GM23338 (cell line): ENCODE data around the gene ZMPSTE24. TPM values are rescaled to one million over a fixed set of nuclear protein-coding genes. Genes with fewer than 3 reads are reported as not detected.

Experiments
- ATAC-seq: fragments of 200-7000 bp; cut with Tn5 transposase; 3 replicates; pipeline ENCODE4 v1.9.1; 2020
- DNase-seq: peaks from one replicate; pipeline ENCODE4 v3.0.0-alpha.2; 2015; ENCODE audit warnings: low spot score
- H2AFZ ChIP-seq: fragments of 200-600 bp; sonication (generic); 2 replicates; pipeline ENCODE4 v1.8.0; 2016; ENCODE audit warnings: antibody characterized with exemption, mild to moderate bottlenecking, moderate library complexity
- H3F3A ChIP-seq: fragments of 200-600 bp; sonication (generic); replicated peaks from 2 replicates; pipeline ENCODE4 v1.8.0; 2017; ENCODE audit warnings: antibody characterized with exemption, mixed run types, low read depth
- H3K27ac ChIP-seq: fragments of 200-600 bp; sonication (generic); 2 replicates; pipeline ENCODE4 v1.6.1; 2016; ENCODE audit warnings: low read depth
- H3K27me3 ChIP-seq: fragments of 200-600 bp; sonication (generic); 2 replicates; pipeline ENCODE4 v1.8.0; 2016; ENCODE audit warnings: mild to moderate bottlenecking, mixed run types, moderate library complexity; ENCODE audit not compliant: insufficient read depth
- H3K36me3 ChIP-seq: fragments of 200-600 bp; sonication (generic); 2 replicates; pipeline ENCODE4 v1.8.0; 2016; ENCODE audit warnings: mild to moderate bottlenecking; ENCODE audit not compliant: insufficient read depth
- H3K4me1 ChIP-seq: fragments of 200-600 bp; sonication (generic); 2 replicates; pipeline ENCODE4 v1.8.0; 2016; ENCODE audit warnings: mild to moderate bottlenecking, moderate library complexity; ENCODE audit not compliant: insufficient read depth
- H3K4me2 ChIP-seq: fragments of 200-600 bp; sonication (generic); 2 replicates; pipeline ENCODE4 v1.7.1; 2017; ENCODE audit warnings: mixed run types
- H3K4me3 ChIP-seq: fragments of 200-600 bp; sonication (generic); 2 replicates; pipeline ENCODE4 v1.6.1; 2016; ENCODE audit warnings: mixed run types
- H3K79me2 ChIP-seq: fragments of 200-600 bp; sonication (generic); replicated peaks from 2 replicates; pipeline ENCODE4 v1.8.0; 2017; ENCODE audit warnings: mild to moderate bottlenecking; ENCODE audit not compliant: insufficient read depth
- H3K9me2 ChIP-seq: fragments of 200-600 bp; sonication (generic); 2 replicates; pipeline ENCODE4 v1.8.0; 2017; ENCODE audit not compliant: insufficient read depth
- H4K20me1 ChIP-seq: fragments of 200-600 bp; sonication (generic); replicated peaks from 2 replicates; pipeline ENCODE4 v1.8.0; 2017; ENCODE audit warnings: mild to moderate bottlenecking; ENCODE audit not compliant: insufficient read depth
- H3K27ac Mint-ChIP-seq: 2 replicates; pipeline ENCODE4 v1.8.0; 2020; ENCODE audit warnings: inconsistent platforms, mild to moderate bottlenecking, moderate library complexity, mixed read lengths
- H3K27me3 Mint-ChIP-seq: 3 replicates; pipeline ENCODE4 v1.8.0; 2022; ENCODE audit warnings: low read depth, mild to moderate bottlenecking, moderate library complexity, mixed read lengths, inconsistent platforms; ENCODE audit not compliant: insufficient read depth, poor library complexity
- H3K36me3 Mint-ChIP-seq: 3 replicates; pipeline ENCODE4 v1.8.0; 2021; ENCODE audit warnings: low read depth, mild to moderate bottlenecking, inconsistent platforms, moderate library complexity, mixed read lengths
- H3K4me1 Mint-ChIP-seq: 3 replicates; pipeline ENCODE4 v1.8.0; 2020; ENCODE audit warnings: mild to moderate bottlenecking, inconsistent platforms, mixed read lengths
- H3K4me3 Mint-ChIP-seq: 3 replicates; pipeline ENCODE4 v1.8.0; 2021; ENCODE audit warnings: moderate library complexity, mild to moderate bottlenecking, inconsistent platforms, mixed read lengths
- H3K9me3 Mint-ChIP-seq: 3 replicates; pipeline ENCODE4 v1.8.0; 2020; ENCODE audit warnings: moderate library complexity, mild to moderate bottlenecking, inconsistent platforms, mixed read lengths
- CREB1 ChIP-seq: fragments of 250-450 bp; sonication (Bioruptor Pico); IDR thresholded peaks from 2 replicates; pipeline ENCODE4 v1.5.0; 2020; ENCODE audit warnings: low read depth, mild to moderate bottlenecking, moderate library complexity
- CTCF ChIP-seq, 2 experiments: fragments of 200-600 bp in 1 of 2; sonication (generic) in 1 of 2; conservative IDR thresholded peaks; 2 replicates each; pipeline versions ENCODE4 v1.5.1 to v1.6.1; 2016 to 2017; ENCODE audit warnings: antibody characterized with exemption in 2 of 2, low read depth in 2 of 2, mild to moderate bottlenecking in 2 of 2, moderate library complexity in 1 of 2
- EZH2 ChIP-seq: fragments of 200-600 bp; sonication (generic); IDR thresholded peaks from one replicate; pipeline ENCODE4 v1.8.0; 2017; ENCODE audit warnings: antibody characterized with exemption, mild to moderate bottlenecking, low read depth; ENCODE audit not compliant: unreplicated experiment
- EZH2phosphoT487 ChIP-seq: fragments of 200-600 bp; sonication (generic); IDR thresholded peaks from one replicate; pipeline ENCODE4 v1.8.1; 2018; ENCODE audit warnings: antibody characterized with exemption; ENCODE audit not compliant: unreplicated experiment
- JUNB ChIP-seq: IDR thresholded peaks from one replicate; pipeline ENCODE4 v1.6.1; 2016; ENCODE audit warnings: antibody characterized with exemption; ENCODE audit not compliant: unreplicated experiment
- NANOG ChIP-seq: IDR thresholded peaks from 2 replicates; pipeline ENCODE4 v1.6.1; 2016; ENCODE audit warnings: antibody characterized with exemption, borderline replicate concordance
- POLR2AphosphoS5 ChIP-seq: IDR thresholded peaks from 2 replicates; pipeline ENCODE4 v1.6.1; 2016; ENCODE audit warnings: antibody characterized with exemption, low read depth
- REST ChIP-seq: IDR thresholded peaks from one replicate; pipeline ENCODE4 v1.6.1; 2018; ENCODE audit warnings: antibody characterized with exemption; ENCODE audit not compliant: unreplicated experiment
- STAT1 ChIP-seq: IDR thresholded peaks from one replicate; pipeline ENCODE4 v1.6.1; 2016; ENCODE audit warnings: antibody characterized with exemption; ENCODE audit not compliant: unreplicated experiment
- ZNF114 ChIP-seq: fragments of 250-450 bp; sonication (Bioruptor Pico); IDR thresholded peaks from 2 replicates; pipeline ENCODE4 v1.5.0; 2020; ENCODE audit warnings: mild to moderate bottlenecking, moderate library complexity
- ZNF331 ChIP-seq: fragments of 250-450 bp; sonication (Bioruptor Pico); IDR thresholded peaks from 2 replicates; pipeline ENCODE4 v1.5.0; 2020; ENCODE audit warnings: low read depth, mild to moderate bottlenecking, moderate library complexity
- ZNF462 ChIP-seq: fragments of 250-450 bp; sonication (Bioruptor Pico); IDR thresholded peaks from 2 replicates; pipeline ENCODE4 v1.5.0; 2020; ENCODE audit warnings: mild to moderate bottlenecking, moderate library complexity
- polyA plus RNA-seq: library from polyadenylated mRNA; unstranded; fragments of >200 nt; fragmentation: Nextera tagmentation; extraction: Ambion mirVana; gene quantifications from 2 replicates; pipeline ENCODE4 v1.2.1, GENCODE V29; 2016
- total RNA-seq: library from RNA; depleted of rRNA; stranded (reverse); fragments of >200 nt; shearing (Covaris generic); gene quantifications from 2 replicates; pipeline ENCODE4 v1.2.3, GENCODE V29; 2014
- TF ChIP-seq, protein P1 (sequence below): IDR thresholded peaks from 2 replicates; pipeline ENCODE4 v1.6.1; 2016; ENCODE audit warnings: antibody characterized with exemption

The ZMPSTE24 gene
- total and polyA plus RNA-seq, 2 experiments from 2014 or later, result 23.1 to 51.2 TPM

GRCh38 chr1:40310129-40310461 lies 52.1 kb downstream of the ZMPSTE24 start:
- Histone ChIP-seq H3F3A (no peaks in the 10 kb centered on the region), H3K27ac (no peak overlapping the region), H3K27me3 (peaks cover 32% of the 10 kb centered on the region), H2AFZ (no peak overlapping the region), H3K4me1 (peaks cover 8% of the 10 kb centered on the region), H3K4me2 (no peak overlapping the region), H3K9me2 (no peaks in the 10 kb centered on the region), H4K20me1 (no peaks in the 10 kb centered on the region), H3K36me3 (no peaks in the 10 kb centered on the region), H3K79me2 (no peaks in the 10 kb centered on the region), H3K4me3 (no peak overlapping the region)
- no peak for TF ChIP-seq ZNF331 (CRISPR knock-in tag)
- TF ChIP-seq REST, result no peak
- no peak for TF ChIP-seq ZNF462 (CRISPR knock-in tag)
- TF ChIP-seq CREB1, result no peak
- no peak for TF ChIP-seq STAT1
- TF ChIP-seq EZH2, result no peak
- no peak for TF ChIP-seq JUNB
- TF ChIP-seq, protein P1, sequence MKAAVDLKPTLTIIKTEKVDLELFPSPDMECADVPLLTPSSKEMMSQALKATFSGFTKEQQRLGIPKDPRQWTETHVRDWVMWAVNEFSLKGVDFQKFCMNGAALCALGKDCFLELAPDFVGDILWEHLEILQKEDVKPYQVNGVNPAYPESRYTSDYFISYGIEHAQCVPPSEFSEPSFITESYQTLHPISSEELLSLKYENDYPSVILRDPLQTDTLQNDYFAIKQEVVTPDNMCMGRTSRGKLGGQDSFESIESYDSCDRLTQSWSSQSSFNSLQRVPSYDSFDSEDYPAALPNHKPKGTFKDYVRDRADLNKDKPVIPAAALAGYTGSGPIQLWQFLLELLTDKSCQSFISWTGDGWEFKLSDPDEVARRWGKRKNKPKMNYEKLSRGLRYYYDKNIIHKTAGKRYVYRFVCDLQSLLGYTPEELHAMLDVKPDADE, result no peak
- no peak for TF ChIP-seq NANOG
- TF ChIP-seq CTCF (conservative IDR thresholded peaks at IDR 0.05; ENCODE audit: low read depth in 2 of 2), result no peak
- no peak for TF ChIP-seq EZH2phosphoT487
- no peak for TF ChIP-seq ZNF114 (CRISPR knock-in tag)
- TF ChIP-seq POLR2AphosphoS5, result no peak
- Mint-ChIP-seq H3K27me3 (peaks cover 22% of the 10 kb centered on the region), H3K4me3 (no peak overlapping the region), H3K27ac (no peak overlapping the region), H3K9me3 (no peaks in the 10 kb centered on the region), H3K36me3 (no peaks in the 10 kb centered on the region; the same call in 2 of the 3 replicates), H3K4me1 (peaks cover 10% of the 10 kb centered on the region; the same call in 2 of the 3 replicates)
- DNase-seq (no peak), ATAC-seq (no peak)
